ENCODE results near the gene NISCH.

NISCH gene

GRCh38 chr3:52494886-52495495 lies 39.6 kb downstream of the NISCH start, which contains the start of gene STAB1:
Gene STAB1 (plus strand): TSS chr3:52495338. CDS start chr3:52495414, 76 bp downstream.
- Histone ChIP-seq H3K23ac (ENCODE audit: low read length in 2 of 2) (no peak within 1 kb of the TSS), H3K9ac (ENCODE audit: low read length) (peak within 1 kb of the TSS; percentile 49), H2BK15ac (ENCODE audit: low read depth, poor library complexity, severe bottlenecking) (peak within 1 kb of the TSS; percentile 44), H2BK12ac (ENCODE audit: low read length in 2 of 2) (peak within 1 kb of the TSS; percentile 56 to 65), H2BK120ac (ENCODE audit: low read depth, low read length) (no peak within 1 kb of the TSS), H2AFZ (ENCODE audit: low read depth, low read length) (no peak within 1 kb of the TSS), H2AK5ac (ENCODE audit: low read length, severe bottlenecking) (no peak within 1 kb of the TSS), H3K4me1 (ENCODE audit: control insufficient read depth, insufficient read depth, low read depth, low read length) (peaks cover 66% of the 10 kb centered on the region), H4K91ac (ENCODE audit: low read length) (peak within 1 kb of the TSS; percentile 76), H2BK5ac (ENCODE audit: low read depth, low read length, poor library complexity, severe bottlenecking) (no peak within 1 kb of the TSS), H4K8ac (ENCODE audit: low read length) (peak within 1 kb of the TSS; percentile 50), H3K36me3 (ENCODE audit: control insufficient read depth in 1 of 2, insufficient read depth in 2 of 2, low read depth in 1 of 2, low read length in 2 of 2) (peaks cover 34 to 47% of the 10 kb centered on the region in 2 experiments), H3K79me1 (replicated peaks; ENCODE audit: low read length, poor library complexity, severe bottlenecking) (peaks cover 15% of the 10 kb centered on the region), H3K9me3 (ENCODE audit: control insufficient read depth, low read length) (no peaks in the 10 kb centered on the region), H3K18ac (ENCODE audit: low read depth in 1 of 2, low read length in 2 of 2) (peak within 1 kb of the TSS; percentile 52 to 63), H3K14ac (ENCODE audit: low read length in 2 of 2) (no peak within 1 kb of the TSS), H3K27me3 (ENCODE audit: control insufficient read depth in 1 of 2, insufficient read depth in 1 of 2, low read length in 2 of 2) (no peaks in the 10 kb centered on the region), H3K4me2 (ENCODE audit: low read length, poor library complexity, severe bottlenecking) (no peak within 1 kb of the TSS), H3K4ac (ENCODE audit: low read depth in 1 of 2, low read length in 2 of 2) (peak within 1 kb of the TSS; percentile 7 to 59), H3K27ac (ENCODE audit: low read length, poor library complexity, severe bottlenecking) (no peak within 1 kb of the TSS), H3K4me3 (ENCODE audit: insufficient read depth in 1 of 2, low read depth in 1 of 2, low read length in 2 of 2) (peak within 1 kb of the TSS in 1 of 2 experiments; percentile 16)
- DNase-seq: no peak
- WGBS: 93% methylated on average over 25 of the region's 25 CpGs

- Histone ChIP-seq H2AFZ (ENCODE audit: low read depth, low read length) (no peak overlapping the region), H3K4me1 (ENCODE audit: control insufficient read depth, insufficient read depth, low read depth, low read length) (peaks cover 59% of the 10 kb centered on the region), H3K4me3 (ENCODE audit: insufficient read depth in 1 of 2, low read depth in 1 of 2, low read length in 2 of 2) (peak overlapping the region in 1 of 2 experiments; percentile 16), H2BK15ac (ENCODE audit: low read depth, poor library complexity, severe bottlenecking) (no peak overlapping the region), H2BK120ac (ENCODE audit: low read depth, low read length) (no peak overlapping the region), H3K36me3 (ENCODE audit: control insufficient read depth in 1 of 2, insufficient read depth in 2 of 2, low read depth in 1 of 2, low read length in 2 of 2) (peaks cover 24 to 37% of the 10 kb centered on the region in 2 experiments), H2AK5ac (ENCODE audit: low read length, severe bottlenecking) (no peak overlapping the region), H3K4ac (ENCODE audit: low read depth in 1 of 2, low read length in 2 of 2) (no peak overlapping the region), H2BK5ac (ENCODE audit: low read depth, low read length, poor library complexity, severe bottlenecking) (no peak overlapping the region), H3K14ac (ENCODE audit: low read length in 2 of 2) (no peak overlapping the region), H3K79me1 (replicated peaks; ENCODE audit: low read length, poor library complexity, severe bottlenecking) (peaks cover 15% of the 10 kb centered on the region), H3K27ac (ENCODE audit: low read length, poor library complexity, severe bottlenecking) (no peak overlapping the region), H3K9me3 (ENCODE audit: control insufficient read depth, low read length) (no peaks in the 10 kb centered on the region), H2BK12ac (ENCODE audit: low read length in 2 of 2) (peak overlapping the region in 1 of 2 experiments; percentile 31), H3K23ac (ENCODE audit: low read length in 2 of 2) (no peak overlapping the region), H4K8ac (ENCODE audit: low read length) (peak overlapping the region; percentile 50), H3K18ac (ENCODE audit: low read depth in 1 of 2, low read length in 2 of 2) (peak overlapping the region; percentile 52 to 63), H3K27me3 (ENCODE audit: control insufficient read depth in 1 of 2, insufficient read depth in 1 of 2, low read length in 2 of 2) (no peaks in the 10 kb centered on the region), H3K9ac (ENCODE audit: low read length) (peak overlapping the region; percentile 49), H4K91ac (ENCODE audit: low read length) (no peak overlapping the region), H3K4me2 (ENCODE audit: low read length, poor library complexity, severe bottlenecking) (no peak overlapping the region)
- 66% methylated on average over 16 of the region's 16 CpGs for WGBS
- peak; percentile 69 for DNase-seq
Observed at GRCh38 chr3:52495777-52496602, 40.6 kb downstream of the NISCH start.

- Histone ChIP-seq H3K79me1 (replicated peaks; ENCODE audit: low read length, poor library complexity, severe bottlenecking) (peaks cover 7% of the 10 kb centered on the region), H4K91ac (ENCODE audit: low read length) (no peak overlapping the region), H3K23ac (ENCODE audit: low read length in 2 of 2) (no peak overlapping the region), H3K4me1 (ENCODE audit: control insufficient read depth, insufficient read depth, low read depth, low read length) (peaks cover 40% of the 10 kb centered on the region), H3K14ac (ENCODE audit: low read length in 2 of 2) (peak overlapping the region in 1 of 2 experiments; percentile 56), H4K8ac (ENCODE audit: low read length) (peak overlapping the region; percentile 57), H2AFZ (ENCODE audit: low read depth, low read length) (no peak overlapping the region), H2AK5ac (ENCODE audit: low read length, severe bottlenecking) (no peak overlapping the region), H3K18ac (ENCODE audit: low read depth in 1 of 2, low read length in 2 of 2) (peak overlapping the region in 1 of 2 experiments; percentile 73), H3K27me3 (ENCODE audit: control insufficient read depth in 1 of 2, insufficient read depth in 1 of 2, low read length in 2 of 2) (peaks cover 0 to 6% of the 10 kb centered on the region in 2 experiments), H2BK120ac (ENCODE audit: low read depth, low read length) (no peak overlapping the region), H3K9me3 (ENCODE audit: control insufficient read depth, low read length) (no peaks in the 10 kb centered on the region), H3K4ac (ENCODE audit: low read depth in 1 of 2, low read length in 2 of 2) (no peak overlapping the region), H3K9ac (ENCODE audit: low read length) (peak overlapping the region; percentile 48), H2BK5ac (ENCODE audit: low read depth, low read length, poor library complexity, severe bottlenecking) (no peak overlapping the region), H2BK15ac (ENCODE audit: low read depth, poor library complexity, severe bottlenecking) (no peak overlapping the region), H3K36me3 (ENCODE audit: control insufficient read depth in 1 of 2, insufficient read depth in 2 of 2, low read depth in 1 of 2, low read length in 2 of 2) (peaks cover under 1 to 13% of the 10 kb centered on the region in 2 experiments), H3K4me3 (ENCODE audit: insufficient read depth in 1 of 2, low read depth in 1 of 2, low read length in 2 of 2) (peak overlapping the region in 1 of 2 experiments; percentile 23), H2BK12ac (ENCODE audit: low read length in 2 of 2) (peak overlapping the region in 1 of 2 experiments; percentile 17), H3K4me2 (ENCODE audit: low read length, poor library complexity, severe bottlenecking) (no peak overlapping the region), H3K27ac (ENCODE audit: low read length, poor library complexity, severe bottlenecking) (no peak overlapping the region)
- DNase-seq: no peak
- 84% methylated on average over 24 of the region's 24 CpGs for WGBS
Observed at GRCh38 chr3:52498137-52499054, 43.0 kb downstream of the NISCH start.

All from mesenchymal stem cell (in vitro differentiated cells and primary cell).